CD14-positive monocyte (primary cell): ENCODE measurements around the gene BCL2L15. TPM values are rescaled to one million over a fixed set of nuclear protein-coding genes. Genes with fewer than 3 reads are reported as not detected.

ENCODE experiments used
- DNase-seq, 3 donors: peaks; one replicate each; pipeline ENCODE4 v3.0.0-alpha.2; 2011 to 2022
- H2AFZ ChIP-seq: 2 replicates; pipeline ENCODE4 v1.6.0; 2012; ENCODE audit warnings: mild to moderate bottlenecking, low read depth, low read length, inconsistent platforms; ENCODE audit not compliant: insufficient read depth, poor library complexity, severe bottlenecking
- H3K27ac ChIP-seq, 2 donors: 1 replicate in 1 of 2; 2 replicates in 1 of 2; pipeline ENCODE4 v1.5.1; 2012 to 2013; ENCODE audit warnings: low read length in 2 of 2, control low read depth in 1 of 2, inconsistent platforms in 1 of 2, low read depth in 1 of 2, mild to moderate bottlenecking in 1 of 2
- H3K27me3 ChIP-seq, 2 donors: one replicate each; pipeline versions ENCODE4 v1.6.0 to v1.6.1; 2011 to 2013; ENCODE audit warnings: low read length in 2 of 2; ENCODE audit not compliant: control insufficient read depth in 2 of 2, insufficient read depth in 2 of 2
- H3K36me3 ChIP-seq, 2 donors: replicated peaks in 1 of 2; 1 replicate in 1 of 2; 2 replicates in 1 of 2; pipeline versions ENCODE4 v1.5.1 to v1.6.1; 2012 to 2013; ENCODE audit warnings: low read length in 2 of 2, control low read depth in 1 of 2, inconsistent platforms in 1 of 2, mild to moderate bottlenecking in 1 of 2; ENCODE audit not compliant: insufficient read depth in 2 of 2, control insufficient read depth in 1 of 2
- H3K4me1 ChIP-seq, 2 donors: 1 replicate in 1 of 2; 2 replicates in 1 of 2; pipeline versions ENCODE4 v1.5.1 to v1.6.1; 2012 to 2013; ENCODE audit warnings: low read length in 2 of 2, control low read depth in 1 of 2, inconsistent platforms in 1 of 2, mild to moderate bottlenecking in 1 of 2, moderate library complexity in 1 of 2; ENCODE audit not compliant: insufficient read depth in 2 of 2, control insufficient read depth in 1 of 2
- H3K4me2 ChIP-seq: replicated peaks from 2 replicates; pipeline ENCODE3; 2012; ENCODE audit warnings: low read length, moderate library complexity, mild to moderate bottlenecking; ENCODE audit not compliant: poor library complexity, severe bottlenecking; ENCODE audit errors: extremely low read depth
- H3K4me3 ChIP-seq, 3 experiments: fragments of 200-600 bp in 1 of 3; sonication (generic) in 1 of 3; replicated peaks in 1 of 3; 1 replicate in 2 of 3; 2 replicates in 1 of 3; pipeline ENCODE4 v1.5.1; 2011 to 2013; ENCODE audit warnings: low read length in 3 of 3, mild to moderate bottlenecking in 3 of 3, control low read depth in 2 of 3, low read depth in 2 of 3, inconsistent platforms in 1 of 3, moderate library complexity in 1 of 3
- H3K79me2 ChIP-seq: 2 replicates; pipeline ENCODE4 v1.6.0; 2012; ENCODE audit warnings: mild to moderate bottlenecking, control low read depth, inconsistent platforms, low read length, moderate library complexity; ENCODE audit not compliant: insufficient read depth
- H3K9ac ChIP-seq: 2 replicates; pipeline ENCODE4 v1.6.0; 2017; ENCODE audit warnings: low read length, mild to moderate bottlenecking; ENCODE audit not compliant: insufficient read depth, poor library complexity, severe bottlenecking
- H3K9me3 ChIP-seq, 2 donors: replicated peaks in 1 of 2; 1 replicate in 1 of 2; 2 replicates in 1 of 2; pipeline versions ENCODE4 v1.5.1 to v1.6.1; 2012 to 2013; ENCODE audit warnings: low read length in 2 of 2, control low read depth in 1 of 2; ENCODE audit not compliant: control insufficient read depth in 1 of 2, insufficient read depth in 1 of 2
- H4K20me1 ChIP-seq: 2 replicates; pipeline ENCODE4 v1.6.0; 2012; ENCODE audit warnings: mild to moderate bottlenecking, low read length, control low read depth, moderate library complexity; ENCODE audit not compliant: insufficient read depth
- H3K27ac Mint-ChIP-seq, 7 donors: one replicate each; pipeline ENCODE4 v1.8.0; 2020; ENCODE audit warnings: mild to moderate bottlenecking in 7 of 7, mixed read lengths in 7 of 7, moderate library complexity in 6 of 7, inconsistent platforms in 2 of 7
- H3K27me3 Mint-ChIP-seq, 3 donors: one replicate each; pipeline ENCODE4 v1.8.0; 2021 to 2022; ENCODE audit warnings: low read depth in 3 of 3, mild to moderate bottlenecking in 3 of 3, mixed read lengths in 3 of 3, moderate library complexity in 3 of 3, inconsistent platforms in 1 of 3
- H3K36me3 Mint-ChIP-seq, 2 donors: one replicate each; pipeline ENCODE4 v1.8.0; 2020; ENCODE audit warnings: mixed read lengths in 2 of 2, inconsistent platforms in 1 of 2, mild to moderate bottlenecking in 1 of 2
- H3K4me1 Mint-ChIP-seq: one replicate; pipeline ENCODE4 v1.8.0; 2020; ENCODE audit warnings: mild to moderate bottlenecking, mixed read lengths
- H3K4me3 Mint-ChIP-seq, 2 donors: one replicate each; pipeline ENCODE4 v1.8.0; 2020; ENCODE audit warnings: mild to moderate bottlenecking in 2 of 2, mixed read lengths in 2 of 2, moderate library complexity in 1 of 2
- H3K9me3 Mint-ChIP-seq, 7 donors: one replicate each; pipeline ENCODE4 v1.8.0; 2020 to 2022; ENCODE audit warnings: mixed read lengths in 7 of 7, mild to moderate bottlenecking in 6 of 7, moderate library complexity in 6 of 7, inconsistent platforms in 2 of 7
- WGBS: methylation state at CpG from one replicate; pipeline ENCODE4 v1.1.5; 2013; ENCODE audit warnings: missing lambda C conversion rate; ENCODE audit not compliant: insufficient coverage; 5-methylcytosine and 5-hydroxymethylcytosine counted together
- intact Hi-C, 2 donors: fragments of 100-400 bp; cut with micrococcal nuclease; formaldehyde crosslinking; loops; one replicate each; pipeline versions ENCODE4 v1.15.0 to v1.15.1; 2023
- polyA plus RNA-seq, 3 donors: library from polyadenylated mRNA; depleted of rRNA in 1 of 3; unstranded in 2 of 3; stranded (reverse) in 1 of 3; fragments of 300-500 nt in 2 of 3; fragments of >200 nt in 1 of 3; fragmentation: Illumina TruSeq in 2 of 3; gene quantifications; 1 replicate in 2 of 3; 2 replicates in 1 of 3; pipeline ENCODE4 v1.2.3, GENCODE V29; 2012 to 2021
- TF ChIP-seq, protein P1 (sequence below): fragments of 200-600 bp; IDR thresholded peaks from one replicate; pipeline ENCODE4 v1.8.0; 2022; ENCODE audit warnings: antibody characterized with exemption, mild to moderate bottlenecking

Gene BCL2L15
- polyA plus RNA-seq, 3 donors, result 0.73 TPM; not detected in 2

DNA sequence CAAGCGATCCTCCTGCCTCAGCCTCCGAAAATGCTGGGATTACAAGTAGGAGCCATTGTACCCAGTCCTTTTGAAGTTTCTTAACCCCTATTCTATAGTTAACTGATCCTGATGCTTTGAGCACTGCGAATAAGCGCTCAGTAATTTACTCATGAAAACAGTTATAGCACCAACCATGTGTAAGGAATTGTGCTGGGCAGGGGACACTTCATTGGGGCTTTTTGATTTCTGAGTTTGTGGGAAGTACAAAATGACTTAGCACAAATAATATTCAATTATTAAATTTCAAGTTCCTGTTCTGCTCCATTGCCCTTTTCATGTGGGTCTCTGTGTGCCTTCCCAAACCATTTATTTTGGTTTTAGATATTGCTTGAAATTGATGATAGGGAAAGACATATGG is 35.6 kb upstream of the BCL2L15 start:
- Mint-ChIP-seq H3K36me3 (no peaks in the 10 kb centered on the region), H3K27me3 (peaks cover 0 to 5% (median 1%) of the 10 kb centered on the region in 3 donors), H3K4me3 (peak overlapping the region in 1 of 2 donors; percentile 63), H3K27ac (peak overlapping the region in 5 of 7 donors; percentile 18 to 61 (median 60)), H3K4me1 (peaks cover 25% of the 10 kb centered on the region), H3K9me3 (no peaks in the 10 kb centered on the region)
- Histone ChIP-seq H3K4me1 (peaks cover 23% of the 10 kb centered on the region in 2 donors), H3K9me3 (no peaks in the 10 kb centered on the region), H2AFZ (no peak overlapping the region), H4K20me1 (no peaks in the 10 kb centered on the region), H3K79me2 (no peaks in the 10 kb centered on the region), H3K27ac (no peak overlapping the region), H3K9ac (no peak overlapping the region), H3K27me3 (no peaks in the 10 kb centered on the region), H3K4me2 (no peak overlapping the region), H3K4me3 (no peak overlapping the region), H3K36me3 (no peaks in the 10 kb centered on the region)
- intact Hi-C loops, result loop anchor here in 1 of 2 donors (5.0 kb wide), 1 partner anchor 34 kb away; no protein-coding TSS in a partner anchor
- TF ChIP-seq, protein P1, sequence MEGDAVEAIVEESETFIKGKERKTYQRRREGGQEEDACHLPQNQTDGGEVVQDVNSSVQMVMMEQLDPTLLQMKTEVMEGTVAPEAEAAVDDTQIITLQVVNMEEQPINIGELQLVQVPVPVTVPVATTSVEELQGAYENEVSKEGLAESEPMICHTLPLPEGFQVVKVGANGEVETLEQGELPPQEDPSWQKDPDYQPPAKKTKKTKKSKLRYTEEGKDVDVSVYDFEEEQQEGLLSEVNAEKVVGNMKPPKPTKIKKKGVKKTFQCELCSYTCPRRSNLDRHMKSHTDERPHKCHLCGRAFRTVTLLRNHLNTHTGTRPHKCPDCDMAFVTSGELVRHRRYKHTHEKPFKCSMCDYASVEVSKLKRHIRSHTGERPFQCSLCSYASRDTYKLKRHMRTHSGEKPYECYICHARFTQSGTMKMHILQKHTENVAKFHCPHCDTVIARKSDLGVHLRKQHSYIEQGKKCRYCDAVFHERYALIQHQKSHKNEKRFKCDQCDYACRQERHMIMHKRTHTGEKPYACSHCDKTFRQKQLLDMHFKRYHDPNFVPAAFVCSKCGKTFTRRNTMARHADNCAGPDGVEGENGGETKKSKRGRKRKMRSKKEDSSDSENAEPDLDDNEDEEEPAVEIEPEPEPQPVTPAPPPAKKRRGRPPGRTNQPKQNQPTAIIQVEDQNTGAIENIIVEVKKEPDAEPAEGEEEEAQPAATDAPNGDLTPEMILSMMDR, result no peak
- WGBS, result 90% methylated on average over 2 of the region's 4 CpGs
- DNase-seq, result peak in 1 of 3 donors; percentile 41

DNA sequence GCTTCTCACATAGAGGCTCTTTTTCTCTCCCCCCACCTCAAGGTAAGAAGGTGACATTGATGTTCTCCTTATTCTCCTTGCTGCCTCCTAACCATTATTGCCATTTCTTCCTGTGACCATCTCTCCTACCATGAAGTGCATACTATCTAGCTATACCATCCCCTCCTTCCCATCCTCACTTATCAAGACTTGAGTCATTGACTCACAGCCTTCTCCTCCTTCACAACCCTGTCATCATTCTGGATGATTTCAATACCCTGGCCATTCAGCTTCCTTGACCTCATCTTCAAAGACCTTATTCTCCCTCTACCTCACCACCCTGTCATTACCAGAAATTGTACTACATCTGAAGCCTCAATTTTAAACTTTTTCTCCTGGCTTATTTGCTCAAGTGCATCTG is 30.9 kb upstream of the BCL2L15 start:
- Histone ChIP-seq H3K4me3 (no peak overlapping the region), H4K20me1 (no peaks in the 10 kb centered on the region), H3K9ac (no peak overlapping the region), H3K4me2 (no peak overlapping the region), H3K36me3 (peaks cover 0 to 3% of the 10 kb centered on the region in 2 donors), H3K27me3 (no peaks in the 10 kb centered on the region), H2AFZ (no peak overlapping the region), H3K27ac (no peak overlapping the region), H3K4me1 (peaks cover 7% of the 10 kb centered on the region in 2 donors), H3K79me2 (peaks cover 7% of the 10 kb centered on the region), H3K9me3 (no peaks in the 10 kb centered on the region)
- H3K36me3 Mint-ChIP-seq, result peaks cover 7 to 18% of the 10 kb centered on the region in 2 donors
- no peak overlapping the region for H3K27ac Mint-ChIP-seq
- intact Hi-C loops, result no loop called here
- peaks cover 0 to 3% (median 0%) of the 10 kb centered on the region in 7 donors for H3K9me3 Mint-ChIP-seq
- peaks cover 11% of the 10 kb centered on the region for H3K4me1 Mint-ChIP-seq
- TF ChIP-seq, protein P1, result no peak
- H3K27me3 Mint-ChIP-seq, result peaks cover 0 to 3% (median 0%) of the 10 kb centered on the region in 3 donors
- no peak overlapping the region for H3K4me3 Mint-ChIP-seq
- no peak for DNase-seq
